HG03521 (cell line): ENCODE data around the gene OR10A2.
"Not testable (repeated sequence)": the region's sequence is repeated elsewhere in the genome, so short reads cannot be mapped to it uniquely, and the experiment has no call there.

Experiments used
- ATAC-seq: cut with Tn5 transposase; IDR thresholded peaks from one replicate; pipeline ENCODE4 v1.9.1; 2021; ENCODE audit warnings: mild to moderate bottlenecking, moderate library complexity; ENCODE audit not compliant: unreplicated experiment

Gene OR10A2, protein sequence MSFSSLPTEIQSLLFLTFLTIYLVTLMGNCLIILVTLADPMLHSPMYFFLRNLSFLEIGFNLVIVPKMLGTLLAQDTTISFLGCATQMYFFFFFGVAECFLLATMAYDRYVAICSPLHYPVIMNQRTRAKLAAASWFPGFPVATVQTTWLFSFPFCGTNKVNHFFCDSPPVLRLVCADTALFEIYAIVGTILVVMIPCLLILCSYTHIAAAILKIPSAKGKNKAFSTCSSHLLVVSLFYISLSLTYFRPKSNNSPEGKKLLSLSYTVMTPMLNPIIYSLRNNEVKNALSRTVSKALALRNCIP

DNA sequence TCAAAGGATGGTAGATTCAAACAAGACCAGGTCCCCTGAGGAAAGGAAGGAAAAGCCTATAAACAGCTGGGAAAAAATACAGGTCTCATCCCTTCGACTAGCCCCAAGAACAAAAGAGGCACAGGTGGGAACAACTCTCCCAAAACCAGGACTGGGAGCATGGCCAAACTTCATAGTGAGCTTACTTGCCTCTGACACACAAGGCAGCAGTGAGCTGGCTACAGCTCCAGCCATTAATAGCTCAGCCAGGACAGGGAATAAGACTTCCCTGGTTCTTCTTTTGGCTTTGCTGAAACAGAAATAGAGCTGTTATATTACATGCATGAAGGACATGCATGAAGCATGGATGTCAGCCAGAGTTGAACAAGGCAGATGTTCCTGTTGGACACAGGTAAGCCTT, at the start of gene OR10A2:
OR10A2 (plus strand) TSS at position 97 of the 400 bp plus-strand sequence. CDS start 6,698 bp downstream, outside the sequence.
- no peak for ATAC-seq

DNA sequence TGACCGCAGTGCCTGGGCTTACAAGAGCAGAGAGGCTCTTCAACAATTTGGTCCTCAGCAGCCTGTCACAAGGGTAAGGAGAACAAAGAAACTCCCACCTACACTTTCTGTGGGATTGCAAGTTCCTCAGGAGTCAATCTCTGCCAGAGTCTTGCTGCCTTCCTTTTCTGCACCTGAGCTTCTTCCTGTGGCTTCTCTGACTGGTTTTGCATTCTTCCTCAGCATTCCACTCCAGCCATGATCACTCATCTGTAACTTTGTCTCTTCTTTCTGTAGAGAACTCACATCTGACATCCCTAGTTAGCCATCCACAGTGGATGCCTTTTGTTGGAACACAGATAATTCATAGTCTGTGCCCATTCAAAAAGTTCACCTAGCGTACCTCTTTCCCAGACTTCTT, 49.2 kb upstream of the OR10A2 start:
- ATAC-seq: no peak

DNA sequence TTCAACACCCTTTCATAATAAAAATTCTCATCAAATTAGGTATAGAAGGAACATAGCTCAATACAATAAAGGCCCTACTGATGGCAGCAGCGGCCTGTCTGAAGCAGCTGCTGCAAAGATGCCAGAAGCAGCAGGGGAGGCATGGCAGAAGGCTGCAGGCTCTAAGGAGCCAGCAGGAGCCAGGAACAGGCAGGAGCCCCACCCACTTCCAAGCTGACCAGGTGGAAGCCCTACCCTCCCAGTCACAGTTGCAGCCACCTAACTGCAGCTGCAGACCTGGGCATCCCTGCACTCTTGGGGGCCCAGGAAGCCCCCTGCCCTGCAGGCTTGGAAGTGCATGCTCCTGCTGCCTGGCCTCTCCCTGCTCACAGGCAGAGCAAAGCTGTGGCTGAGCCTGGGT, 45.2 kb upstream of the OR10A2 start:
- no peak for ATAC-seq

DNA sequence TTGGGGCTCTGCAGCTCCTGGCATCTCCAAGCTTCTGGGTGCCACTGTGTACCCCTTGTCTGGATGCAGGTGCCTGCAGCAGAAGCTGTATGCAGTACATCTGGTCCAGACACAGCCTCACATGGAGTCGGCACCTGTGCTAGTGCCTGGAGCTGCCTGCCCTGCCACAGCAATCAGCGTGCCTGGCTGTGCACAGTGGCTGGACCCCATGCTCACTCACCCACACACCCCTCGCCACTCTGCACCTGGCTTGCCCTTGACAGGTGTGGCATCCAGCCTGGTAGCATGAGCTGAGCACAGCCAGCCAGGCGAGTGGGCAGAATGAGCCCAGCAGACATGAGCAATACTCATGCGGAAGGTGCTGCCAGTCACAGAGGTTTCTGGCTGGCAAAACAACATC, 43.9 kb upstream of the OR10A2 start:
- no peak for ATAC-seq

DNA sequence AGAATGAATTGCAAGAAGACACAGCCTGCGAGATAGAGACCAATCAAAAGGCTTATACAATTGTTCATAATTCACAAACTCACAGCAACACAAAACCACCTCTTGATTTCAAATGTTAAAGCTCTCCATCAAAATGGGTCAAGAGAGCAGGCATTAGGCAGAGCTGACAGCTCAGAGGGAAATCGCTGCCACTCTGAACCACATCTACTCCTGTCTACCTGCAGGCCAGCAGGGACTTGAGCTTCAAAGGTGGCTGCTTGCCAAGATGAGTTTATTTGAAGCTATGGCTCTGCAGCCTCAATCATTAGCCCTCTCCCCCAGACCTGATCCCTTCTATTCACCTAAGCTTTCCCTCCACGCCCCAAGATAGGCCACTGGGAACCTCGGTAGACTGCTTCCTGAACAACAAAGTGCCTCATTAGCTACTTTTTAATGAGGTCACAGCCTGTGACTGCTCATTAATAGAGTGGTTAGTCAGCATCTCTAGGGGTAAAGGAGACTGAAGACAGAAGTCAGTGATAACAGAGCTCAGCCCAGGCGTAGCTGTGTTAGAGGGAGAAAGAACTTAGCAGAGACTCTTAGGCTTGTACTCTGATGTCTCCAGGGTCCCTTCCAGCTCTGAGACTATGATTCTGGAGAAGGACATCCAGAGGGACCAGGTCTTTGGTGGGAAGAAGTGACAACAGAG, 38.6 kb upstream of the OR10A2 start:
- no peak for ATAC-seq

DNA sequence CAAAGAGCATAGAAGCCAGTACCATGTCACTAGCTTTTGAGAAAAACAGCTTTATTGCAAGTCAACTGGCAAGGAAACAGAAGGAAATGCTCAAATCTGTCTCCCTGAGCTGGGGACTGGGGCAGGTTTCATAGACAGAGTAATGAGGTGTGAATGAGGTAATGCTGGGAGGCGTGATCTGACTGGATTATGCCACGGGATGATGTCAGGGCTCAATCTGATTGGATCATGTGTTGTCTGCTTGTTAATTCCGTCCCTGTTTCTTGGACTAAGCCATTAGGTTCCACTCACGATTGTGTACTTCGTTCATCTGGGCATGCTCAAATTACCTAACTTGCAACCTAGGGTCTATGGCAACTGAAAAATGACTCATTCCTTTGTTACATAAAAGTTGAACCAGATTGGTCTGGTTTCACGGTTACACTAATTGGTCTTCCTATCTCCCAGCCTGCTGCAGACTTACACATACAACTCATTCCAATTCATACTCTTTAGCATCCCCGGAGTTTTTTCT, 37.6 kb upstream of the OR10A2 start:
- no peak for ATAC-seq

DNA sequence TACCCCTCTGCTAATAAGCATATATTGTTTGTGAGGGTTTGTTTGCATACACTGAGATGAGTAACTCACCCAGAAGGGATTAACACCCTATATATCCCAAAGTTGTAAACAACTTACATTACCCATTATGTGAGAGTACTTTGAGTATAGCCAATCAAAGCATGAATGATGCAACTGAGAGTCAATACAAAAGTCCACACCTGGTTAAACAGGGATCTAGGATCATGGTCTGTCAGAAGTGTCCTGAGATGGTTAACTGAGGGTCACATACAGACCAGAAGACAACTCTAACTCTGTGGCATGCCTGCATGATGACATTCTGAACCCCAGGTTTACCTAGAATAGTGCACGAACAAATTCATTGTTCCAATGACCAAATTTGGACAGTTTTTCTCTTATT, 34.8 kb upstream of the OR10A2 start:
- ATAC-seq: no peak

DNA sequence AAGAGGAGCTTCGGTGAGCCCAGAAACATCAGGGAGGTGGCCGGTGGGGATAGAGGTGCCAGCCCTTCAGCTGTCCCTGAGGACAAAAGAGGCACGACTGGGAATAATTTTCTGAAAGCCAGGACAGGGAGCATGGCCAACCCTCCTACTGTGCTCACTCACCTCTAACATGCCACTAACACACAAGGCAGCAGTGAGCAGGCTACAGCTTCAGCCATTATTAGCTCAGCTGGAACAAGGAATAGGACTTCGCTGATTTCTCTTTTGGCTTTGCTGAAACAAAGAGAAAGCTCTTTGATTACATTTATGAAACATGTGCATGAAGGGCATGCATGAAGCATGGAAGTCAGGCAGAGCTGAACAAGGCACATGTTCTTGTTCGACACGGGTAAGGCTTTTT, 29.5 kb upstream of the OR10A2 start:
- no peak for ATAC-seq

DNA sequence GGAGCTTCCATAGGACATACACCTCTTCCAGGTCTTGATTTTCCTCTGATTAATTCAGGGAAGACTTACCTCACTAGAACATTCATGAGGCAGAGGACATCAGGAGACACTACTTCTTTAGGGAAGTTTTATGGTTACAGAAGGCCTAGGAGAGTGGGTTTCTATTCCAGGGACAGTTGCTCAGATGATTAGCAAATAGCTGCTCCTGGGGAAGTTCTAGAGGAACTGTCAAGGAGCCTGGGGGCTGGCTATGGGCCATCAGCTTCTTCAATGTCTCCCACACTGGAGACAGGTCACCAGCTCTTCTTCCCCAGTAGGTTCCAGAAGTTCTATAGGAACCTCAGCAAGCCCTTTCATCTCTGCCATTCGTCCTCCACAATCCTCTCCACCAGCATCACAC, 28.8 kb upstream of the OR10A2 start:
- ATAC-seq: no peak

DNA sequence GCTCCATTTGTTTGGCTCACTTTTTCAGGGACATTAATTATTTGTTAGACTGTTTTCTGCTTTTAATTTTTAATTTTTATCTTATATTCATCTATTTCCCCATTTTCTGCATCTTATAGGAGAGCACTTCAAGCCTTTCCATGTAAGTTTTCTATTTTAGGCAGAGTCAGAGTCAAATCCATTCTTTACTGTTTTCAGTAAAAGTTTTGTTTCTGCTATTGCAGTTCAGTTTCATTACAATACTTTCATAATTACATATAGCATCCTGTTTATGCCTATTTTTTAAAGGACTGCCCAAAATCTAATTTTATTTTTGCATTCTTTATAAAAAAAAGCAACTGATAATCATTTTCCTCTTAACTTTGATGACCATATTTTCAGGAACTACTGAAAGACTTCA, 21.2 kb upstream of the OR10A2 start:
- no peak for ATAC-seq

DNA sequence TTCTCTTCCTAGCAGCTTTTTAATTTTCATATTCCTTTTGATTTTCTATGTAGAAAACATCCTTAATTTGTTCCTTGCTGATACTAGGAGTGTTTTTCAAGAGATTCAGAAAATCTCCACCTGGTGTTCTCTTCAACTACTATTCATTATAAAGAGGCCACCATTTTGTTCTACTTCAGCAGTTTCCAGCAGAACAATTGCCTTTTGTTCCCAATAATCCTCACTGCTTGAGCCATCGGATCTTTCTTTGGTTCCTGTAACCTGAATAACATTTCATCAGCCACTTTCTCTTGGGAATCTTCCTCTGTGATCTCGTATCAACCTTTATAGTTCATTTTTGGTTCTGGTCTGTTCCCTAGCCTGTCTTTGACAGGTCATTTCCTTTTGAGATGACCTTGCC, 19.2 kb upstream of the OR10A2 start:
- ATAC-seq: no peak

DNA sequence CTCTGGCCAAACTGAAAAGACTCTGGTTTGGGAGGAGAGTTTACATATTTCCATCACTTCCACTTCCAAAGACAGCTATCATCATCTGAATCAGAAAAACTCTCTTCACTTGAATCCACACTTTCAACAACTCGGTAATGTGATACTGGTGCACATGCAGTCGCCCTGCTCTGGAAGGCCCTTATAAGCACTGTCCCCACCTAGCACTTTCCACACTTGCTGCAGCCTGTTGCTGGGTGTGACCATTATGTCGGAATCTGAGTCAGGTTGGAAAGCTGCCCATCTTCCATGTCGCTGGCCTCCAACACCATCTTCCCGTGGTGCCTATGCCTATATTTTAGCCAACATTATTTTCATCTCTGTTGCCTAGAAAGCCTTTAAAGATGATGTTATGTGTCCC, 18.5 kb upstream of the OR10A2 start:
- ATAC-seq: no peak

DNA sequence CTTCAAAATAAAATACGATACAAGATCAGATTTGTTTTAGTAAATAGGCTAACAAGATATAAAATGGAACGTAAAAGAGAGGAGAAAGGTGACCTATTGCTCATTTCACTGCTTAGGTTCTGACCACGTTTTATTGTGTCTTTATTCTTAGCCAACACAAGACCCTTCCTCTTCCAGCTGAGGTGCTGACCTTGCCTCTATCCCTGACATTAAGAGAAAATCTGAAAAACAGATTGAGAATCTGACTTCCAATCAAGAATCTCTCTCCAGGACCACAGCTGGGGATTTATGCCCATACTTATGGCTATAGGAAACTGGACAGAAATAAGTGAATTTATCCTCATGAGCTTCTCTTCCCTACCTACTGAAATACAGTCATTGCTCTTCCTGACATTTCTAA, 17.5 kb upstream of the OR10A2 start, which contains the start of gene OR10A5:
OR10A5 (plus strand) TSS at position 301 of the 400 bp plus-strand sequence; CDS start at position 301, 0 bp downstream.
- ATAC-seq: no peak

DNA sequence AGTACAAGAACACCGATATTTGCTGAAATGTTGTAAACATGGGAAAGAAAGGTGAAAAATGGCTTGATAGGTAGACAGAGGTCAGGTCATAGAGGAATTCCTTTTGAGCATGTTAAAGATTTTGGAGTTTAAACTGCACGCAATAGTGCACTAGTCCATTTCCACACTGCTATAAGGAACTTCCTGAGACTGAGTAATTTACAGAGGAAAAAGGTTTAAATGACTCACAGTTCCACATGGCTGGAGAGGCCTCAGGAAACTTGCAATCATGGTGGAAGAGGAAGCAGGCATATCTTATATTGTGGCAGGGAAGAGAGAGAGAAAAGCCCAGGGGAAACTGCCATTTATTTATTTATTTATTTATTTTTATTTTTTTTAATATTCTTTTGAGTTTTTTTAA, 12.3 kb upstream of the OR10A2 start:
- no peak for ATAC-seq

DNA sequence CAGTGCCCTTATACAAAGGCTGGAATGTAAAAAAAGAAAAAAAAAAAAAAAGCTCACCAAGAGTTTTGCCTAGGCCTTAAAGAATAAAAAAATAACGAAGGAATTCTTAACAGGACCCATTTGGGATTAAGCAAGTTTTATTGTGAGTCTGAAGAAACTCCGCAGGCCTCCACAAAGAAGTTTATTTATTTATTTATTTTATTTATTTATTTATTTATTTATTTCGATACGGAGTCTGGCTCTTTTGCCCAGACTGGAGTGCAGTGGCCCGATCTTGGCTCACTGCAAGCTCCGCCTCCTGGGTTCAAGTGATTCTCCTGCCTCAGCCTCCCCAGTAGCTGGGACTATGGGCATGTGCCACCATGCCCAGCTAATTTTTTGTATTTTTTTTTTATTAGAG, 8.1 kb upstream of the OR10A2 start:
- ATAC-seq: not testable (repeated sequence)

DNA sequence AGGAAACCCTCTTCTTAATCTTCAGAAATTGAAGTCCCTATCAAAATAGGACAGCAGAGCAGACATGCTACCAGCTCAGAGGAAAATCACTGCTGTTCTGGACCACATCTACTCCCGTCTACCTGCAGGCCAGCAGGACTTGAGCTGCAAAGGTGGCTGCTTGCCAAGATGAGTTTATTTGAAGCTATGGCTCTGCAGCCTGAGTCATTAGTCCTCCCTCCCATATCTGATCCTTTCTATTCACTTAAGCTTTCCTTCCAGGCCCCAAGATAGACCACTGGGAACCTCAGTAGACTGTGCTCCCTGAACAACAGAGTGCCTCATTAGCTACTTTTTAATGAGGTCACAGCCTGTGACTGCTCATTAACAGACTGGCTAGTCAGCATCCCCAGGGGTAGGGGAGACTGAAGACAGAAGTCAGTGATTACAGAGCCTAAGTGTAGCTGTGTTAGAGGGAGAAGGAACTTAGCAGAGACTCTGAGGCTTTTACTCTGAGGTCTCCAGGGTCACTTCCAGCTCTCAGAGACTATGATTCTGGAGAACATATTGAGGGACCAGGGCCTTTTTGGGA, 6.8 kb upstream of the OR10A2 start:
- ATAC-seq: no peak

DNA sequence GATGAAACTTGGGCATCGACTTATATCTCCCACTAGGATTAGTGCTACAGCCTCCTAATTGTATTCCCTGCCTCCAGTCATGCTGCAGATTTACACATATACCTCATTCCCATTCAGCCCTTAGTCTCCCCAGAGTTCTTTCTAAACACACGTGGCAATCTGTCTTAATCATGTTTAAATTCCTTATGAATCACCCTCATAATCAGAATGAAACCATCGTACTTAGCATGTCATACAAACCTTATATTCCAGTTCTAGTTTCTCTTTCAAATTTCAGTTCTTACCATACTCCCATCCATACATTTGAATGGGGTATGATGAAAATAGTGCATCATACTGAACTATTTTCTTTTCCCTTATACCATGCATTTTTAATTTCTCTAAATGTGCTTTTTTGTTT, 6.0 kb upstream of the OR10A2 start:
- ATAC-seq: no peak

DNA sequence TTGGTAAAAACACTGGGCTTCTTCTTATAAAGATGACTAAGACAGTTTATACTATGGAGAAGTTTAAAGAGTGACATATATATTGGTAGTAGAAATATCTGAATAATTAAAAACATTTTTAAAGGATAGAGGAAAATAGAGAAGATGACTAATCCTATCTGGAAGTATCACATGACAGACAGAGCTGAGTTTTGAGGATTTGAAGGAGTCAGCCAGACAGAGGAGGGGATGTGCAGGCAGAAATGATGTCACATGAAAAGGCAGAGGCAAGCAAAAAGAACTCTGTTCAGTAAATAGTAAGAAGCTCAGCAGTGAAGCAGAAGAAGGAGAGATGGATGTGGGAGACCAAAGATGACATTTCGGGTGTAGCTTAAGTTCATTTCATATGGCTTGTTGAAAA, 1.6 kb downstream of the OR10A2 start:
- no peak for ATAC-seq

DNA sequence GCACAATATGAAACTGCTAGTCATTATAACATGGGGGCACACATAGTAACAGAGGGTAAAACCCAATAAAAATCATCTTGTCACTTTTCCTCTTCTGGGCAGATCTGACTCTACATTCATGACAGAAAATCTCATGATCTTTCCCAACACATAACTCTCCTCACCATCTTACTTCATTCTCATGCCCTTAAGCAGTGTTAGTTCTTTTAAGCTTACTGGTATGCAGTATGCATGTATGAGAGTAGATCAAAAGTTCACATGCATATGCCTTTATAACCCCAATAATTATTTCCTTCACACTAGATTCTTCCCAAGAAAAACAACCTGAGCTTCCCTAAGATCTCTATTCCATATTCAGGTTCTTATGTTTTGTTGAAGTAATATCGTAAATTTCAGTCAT, 8.4 kb downstream of the OR10A2 start:
- no peak for ATAC-seq

DNA sequence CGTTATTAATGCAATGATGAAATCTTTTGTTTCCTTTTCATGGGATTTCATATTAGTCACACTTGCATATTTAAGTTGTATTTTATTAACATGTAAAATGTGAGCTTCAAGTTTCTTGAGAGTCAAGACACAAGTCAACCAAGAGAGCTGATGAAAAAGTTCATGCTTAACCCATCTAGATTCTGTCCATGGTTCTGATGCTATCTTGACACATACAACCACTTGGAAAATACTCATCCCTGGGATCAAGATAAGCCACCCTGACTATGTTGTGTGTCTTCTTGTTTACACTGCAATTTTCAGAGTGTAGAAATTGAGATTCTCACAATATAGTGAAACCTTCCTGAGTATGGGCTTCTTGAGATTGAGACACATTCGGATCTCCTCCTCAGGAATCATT, 12.9 kb downstream of the OR10A2 start:
- ATAC-seq: no peak

DNA sequence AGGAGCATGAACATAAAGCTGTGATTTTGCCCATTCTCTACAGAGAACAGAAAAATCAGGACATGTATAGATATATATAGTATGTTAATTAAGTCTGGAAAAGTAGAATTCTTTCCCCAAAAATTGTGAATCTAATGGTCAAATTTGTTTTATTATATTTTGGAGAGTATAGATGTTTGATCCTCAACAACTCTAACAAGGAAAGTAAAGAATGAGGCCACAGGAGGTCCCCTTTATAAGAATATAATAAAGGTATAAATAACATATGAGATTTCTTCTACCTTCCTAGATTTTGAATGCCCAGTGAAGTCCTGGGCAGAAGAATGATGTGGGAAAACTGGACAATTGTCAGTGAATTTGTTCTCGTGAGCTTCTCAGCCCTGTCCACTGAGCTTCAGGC, 13.5 kb downstream of the OR10A2 start, which contains the start of gene OR10A4:
OR10A4 (plus strand) TSS at position 301 of the 400 bp plus-strand sequence; CDS start at position 324, 23 bp downstream.
- ATAC-seq: no peak

DNA sequence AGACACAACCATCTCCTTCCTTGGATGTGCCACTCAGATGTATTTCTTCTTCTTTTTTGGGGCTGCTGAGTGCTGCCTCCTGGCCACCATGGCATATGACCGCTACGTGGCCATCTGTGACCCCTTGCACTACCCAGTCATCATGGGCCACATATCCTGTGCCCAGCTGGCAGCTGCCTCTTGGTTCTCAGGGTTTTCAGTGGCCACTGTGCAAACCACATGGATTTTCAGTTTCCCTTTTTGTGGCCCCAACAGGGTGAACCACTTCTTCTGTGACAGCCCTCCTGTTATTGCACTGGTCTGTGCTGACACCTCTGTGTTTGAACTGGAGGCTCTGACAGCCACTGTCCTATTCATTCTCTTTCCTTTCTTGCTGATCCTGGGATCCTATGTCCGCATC, 14.1 kb downstream of the OR10A2 start:
- ATAC-seq: no peak
